ENCODE measurements around the gene TCEANC2.

- TF ChIP-seq CTCF (IDR thresholded peaks at IDR 0.05) (no peak), EP300 (IDR thresholded peaks at IDR 0.05; ENCODE audit: low read depth) (no peak), POLR2AphosphoS5 (IDR thresholded peaks at IDR 0.05) (no peak)
These were observed 38.3 kb downstream of the TCEANC2 start for GRCh38 chr1:54091666-54092065.

Data from transverse colon (tissue), 4 donors.